HepG2 (cell line): Measurements from ENCODE around the gene THOC1.

Experiments
- TF ChIP-seq, protein P1 (sequence below): sonication (generic); formaldehyde crosslinking; IDR thresholded peaks from 2 replicates; pipeline ENCODE4 v1.5.1; 2020; ENCODE audit warnings: mild to moderate bottlenecking, missing genetic modification reagents
- TF ChIP-seq, protein P2 (sequence below): sonication (generic); formaldehyde crosslinking; IDR thresholded peaks from 2 replicates; pipeline ENCODE4 v1.4.0; 2020; ENCODE audit warnings: mild to moderate bottlenecking, missing genetic modification reagents

DNA sequence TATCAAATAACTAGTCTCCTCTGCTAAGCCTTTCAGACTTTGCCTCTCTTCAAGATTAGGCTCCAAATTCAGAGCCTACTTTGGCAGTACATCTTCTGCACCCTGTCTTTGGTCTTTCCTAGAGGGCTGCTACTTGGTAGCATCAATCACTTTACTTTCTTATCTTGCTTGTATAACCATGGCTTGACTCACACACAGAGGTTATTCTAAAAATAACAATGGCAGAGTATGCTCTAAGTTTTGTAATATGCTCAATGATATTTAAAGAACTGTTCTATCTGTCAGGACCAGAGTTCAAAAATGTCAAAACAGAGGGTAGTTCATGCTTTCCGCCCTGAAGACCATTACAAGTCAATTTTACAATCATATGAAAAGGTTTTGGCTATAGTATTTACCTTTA lies 27.7 kb downstream of the THOC1 start:
- TF ChIP-seq, protein P1, sequence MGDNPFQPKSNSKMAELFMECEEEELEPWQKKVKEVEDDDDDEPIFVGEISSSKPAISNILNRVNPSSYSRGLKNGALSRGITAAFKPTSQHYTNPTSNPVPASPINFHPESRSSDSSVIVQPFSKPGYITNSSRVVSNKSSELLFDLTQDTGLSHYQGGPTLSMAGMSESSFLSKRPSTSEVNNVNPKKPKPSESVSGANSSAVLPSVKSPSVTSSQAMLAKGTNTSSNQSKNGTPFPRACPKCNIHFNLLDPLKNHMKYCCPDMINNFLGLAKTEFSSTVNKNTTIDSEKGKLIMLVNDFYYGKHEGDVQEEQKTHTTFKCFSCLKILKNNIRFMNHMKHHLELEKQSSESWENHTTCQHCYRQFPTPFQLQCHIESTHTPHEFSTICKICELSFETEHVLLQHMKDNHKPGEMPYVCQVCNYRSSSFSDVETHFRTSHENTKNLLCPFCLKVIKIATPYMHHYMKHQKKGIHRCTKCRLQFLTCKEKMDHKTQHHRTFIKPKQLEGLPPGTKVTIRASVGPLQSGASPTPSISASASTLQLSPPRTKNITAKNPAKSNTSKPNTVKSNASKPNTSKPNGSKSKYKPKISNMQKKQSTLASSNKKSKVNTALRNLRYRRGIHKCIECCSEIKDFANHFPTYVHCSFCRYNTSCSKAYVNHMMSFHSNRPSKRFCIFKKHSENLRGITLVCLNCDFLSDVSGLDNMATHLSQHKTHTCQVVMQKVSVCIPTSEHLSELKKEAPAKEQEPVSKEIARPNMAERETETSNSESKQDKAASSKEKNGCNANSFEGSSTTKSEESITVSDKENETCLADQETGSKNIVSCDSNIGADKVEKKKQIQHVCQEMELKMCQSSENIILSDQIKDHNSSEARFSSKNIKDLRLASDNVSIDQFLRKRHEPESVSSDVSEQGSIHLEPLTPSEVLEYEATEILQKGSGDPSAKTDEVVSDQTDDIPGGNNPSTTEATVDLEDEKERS (CRISPR knock-in tag): no peak
- TF ChIP-seq, protein P2, sequence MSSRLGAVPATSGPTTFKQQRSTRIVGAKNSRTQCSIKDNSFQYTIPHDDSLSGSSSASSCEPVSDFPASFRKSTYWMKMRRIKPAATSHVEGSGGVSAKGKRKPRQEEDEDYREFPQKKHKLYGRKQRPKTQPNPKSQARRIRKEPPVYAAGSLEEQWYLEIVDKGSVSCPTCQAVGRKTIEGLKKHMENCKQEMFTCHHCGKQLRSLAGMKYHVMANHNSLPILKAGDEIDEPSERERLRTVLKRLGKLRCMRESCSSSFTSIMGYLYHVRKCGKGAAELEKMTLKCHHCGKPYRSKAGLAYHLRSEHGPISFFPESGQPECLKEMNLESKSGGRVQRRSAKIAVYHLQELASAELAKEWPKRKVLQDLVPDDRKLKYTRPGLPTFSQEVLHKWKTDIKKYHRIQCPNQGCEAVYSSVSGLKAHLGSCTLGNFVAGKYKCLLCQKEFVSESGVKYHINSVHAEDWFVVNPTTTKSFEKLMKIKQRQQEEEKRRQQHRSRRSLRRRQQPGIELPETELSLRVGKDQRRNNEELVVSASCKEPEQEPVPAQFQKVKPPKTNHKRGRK (CRISPR knock-in tag): no peak
